GM20000 (cell line): ENCODE data around the gene H3-3A.
A peak's percentile ranks its signal among the peaks of the same experiment; 100 is the strongest.

ENCODE experiments used
- DNase-seq: peaks from one replicate; pipeline ENCODE4 v3.0.0; 2012; ENCODE audit warnings: low spot score
- TF ChIP-seq, protein P1 (sequence below): IDR thresholded peaks from 2 replicates; pipeline ENCODE4 v1.5.1; 2012; ENCODE audit warnings: mild to moderate bottlenecking, control low read depth; ENCODE audit errors: extremely low read depth, missing control alignments

The H3-3A gene

DNA sequence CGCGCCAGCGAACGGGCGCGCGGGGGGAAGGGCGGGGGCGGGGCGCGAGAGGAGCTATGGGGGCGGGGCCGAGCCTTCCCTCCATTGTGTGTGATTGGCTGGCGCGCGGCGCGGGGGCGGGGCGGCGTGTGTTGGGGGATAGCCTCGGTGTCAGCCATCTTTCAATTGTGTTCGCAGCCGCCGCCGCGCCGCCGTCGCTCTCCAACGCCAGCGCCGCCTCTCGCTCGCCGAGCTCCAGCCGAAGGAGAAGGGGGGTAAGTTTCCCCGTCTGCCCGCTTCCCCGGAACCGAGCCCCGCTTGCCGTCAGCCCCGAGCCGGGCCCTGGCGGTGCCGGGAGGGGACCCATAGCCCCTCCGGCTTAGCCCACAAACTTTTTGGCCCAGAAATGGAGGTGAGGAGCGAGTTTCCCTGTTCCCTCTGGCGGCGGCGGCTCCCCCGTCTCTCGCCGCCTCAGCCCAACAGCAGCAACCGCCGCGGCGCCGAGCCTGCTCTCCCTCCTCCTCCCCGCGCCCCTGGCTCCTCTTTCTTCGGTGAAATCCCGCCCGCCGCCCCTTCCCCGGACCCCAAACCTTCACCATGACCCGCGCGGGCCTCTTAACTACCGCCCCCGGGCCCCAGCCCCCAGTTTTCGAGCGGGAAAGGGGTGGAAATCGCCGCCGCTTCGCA lies at the start of gene H3-3A:
Gene H3-3A, plus strand, starts transcription at position 159 of the 666 bp plus-strand sequence. CDS start 1,636 bp downstream, outside the sequence.
- TF ChIP-seq, protein P1, sequence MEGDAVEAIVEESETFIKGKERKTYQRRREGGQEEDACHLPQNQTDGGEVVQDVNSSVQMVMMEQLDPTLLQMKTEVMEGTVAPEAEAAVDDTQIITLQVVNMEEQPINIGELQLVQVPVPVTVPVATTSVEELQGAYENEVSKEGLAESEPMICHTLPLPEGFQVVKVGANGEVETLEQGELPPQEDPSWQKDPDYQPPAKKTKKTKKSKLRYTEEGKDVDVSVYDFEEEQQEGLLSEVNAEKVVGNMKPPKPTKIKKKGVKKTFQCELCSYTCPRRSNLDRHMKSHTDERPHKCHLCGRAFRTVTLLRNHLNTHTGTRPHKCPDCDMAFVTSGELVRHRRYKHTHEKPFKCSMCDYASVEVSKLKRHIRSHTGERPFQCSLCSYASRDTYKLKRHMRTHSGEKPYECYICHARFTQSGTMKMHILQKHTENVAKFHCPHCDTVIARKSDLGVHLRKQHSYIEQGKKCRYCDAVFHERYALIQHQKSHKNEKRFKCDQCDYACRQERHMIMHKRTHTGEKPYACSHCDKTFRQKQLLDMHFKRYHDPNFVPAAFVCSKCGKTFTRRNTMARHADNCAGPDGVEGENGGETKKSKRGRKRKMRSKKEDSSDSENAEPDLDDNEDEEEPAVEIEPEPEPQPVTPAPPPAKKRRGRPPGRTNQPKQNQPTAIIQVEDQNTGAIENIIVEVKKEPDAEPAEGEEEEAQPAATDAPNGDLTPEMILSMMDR, result no peak
- DNase-seq, result peak; percentile 98

DNA sequence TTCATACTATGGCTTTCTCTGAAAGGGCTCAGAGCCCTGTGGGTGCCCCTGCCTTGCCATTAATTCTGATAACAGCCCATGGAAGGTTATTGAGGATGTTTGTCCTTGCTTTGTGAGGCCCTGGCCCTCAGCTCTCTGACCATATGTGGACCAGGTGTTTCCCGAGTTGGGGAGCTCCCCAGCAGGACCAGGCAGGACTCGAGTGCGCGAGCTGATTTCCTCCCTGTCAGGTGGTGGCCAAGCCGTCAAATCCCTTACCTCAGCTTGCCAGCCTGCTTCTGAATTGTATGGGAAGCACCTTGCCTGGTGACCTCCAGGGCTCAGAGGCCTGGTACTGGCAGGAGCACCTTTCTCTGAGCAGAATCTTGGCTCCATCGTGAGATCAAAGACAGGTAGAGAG lies 45.4 kb upstream of the H3-3A start:
- no peak for DNase-seq

DNA sequence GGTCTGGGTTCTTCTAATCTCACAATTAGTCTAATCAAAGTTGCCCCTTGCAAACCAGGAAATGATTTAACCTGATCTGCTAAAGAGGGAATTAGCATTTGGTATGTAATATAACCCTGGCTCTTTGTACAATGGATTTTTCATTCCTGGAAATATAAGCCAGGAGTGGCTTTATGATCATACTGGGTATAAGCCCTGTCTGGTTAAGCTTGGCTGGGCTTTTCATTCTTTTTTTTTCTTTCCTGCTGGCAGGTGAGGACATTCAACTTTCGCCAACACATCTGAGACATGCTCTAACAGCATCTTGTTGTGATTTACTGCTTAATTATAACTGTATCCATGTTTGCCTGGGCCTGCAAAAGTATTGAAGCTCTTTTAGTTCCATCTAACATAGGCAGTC lies 42.9 kb upstream of the H3-3A start:
- TF ChIP-seq, protein P1, result no peak
- DNase-seq, result no peak

More for the DNA sequence above, 45.4 kb upstream of the H3-3A start:
- TF ChIP-seq, protein P1, result no peak

DNA sequence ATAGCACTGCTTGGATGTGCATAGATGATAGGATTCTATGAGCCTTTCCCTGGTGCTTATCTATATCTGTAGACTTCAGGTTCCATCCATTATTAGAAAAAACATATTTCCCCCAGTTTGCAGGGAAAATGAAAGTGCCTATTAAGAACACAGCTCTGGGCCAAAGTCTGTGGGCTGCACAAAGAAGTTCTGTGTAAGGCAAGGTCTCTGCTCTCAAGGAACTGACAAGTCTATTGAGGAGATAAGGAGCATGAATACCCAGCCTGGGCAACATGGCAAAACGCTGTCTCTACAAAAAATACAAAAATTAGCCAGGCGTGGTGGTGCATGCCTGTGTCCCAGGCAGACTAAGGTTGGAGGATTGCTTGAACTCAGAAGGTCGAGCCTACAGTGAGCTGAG lies 41.1 kb upstream of the H3-3A start:
- TF ChIP-seq, protein P1, result no peak
- no peak for DNase-seq

DNA sequence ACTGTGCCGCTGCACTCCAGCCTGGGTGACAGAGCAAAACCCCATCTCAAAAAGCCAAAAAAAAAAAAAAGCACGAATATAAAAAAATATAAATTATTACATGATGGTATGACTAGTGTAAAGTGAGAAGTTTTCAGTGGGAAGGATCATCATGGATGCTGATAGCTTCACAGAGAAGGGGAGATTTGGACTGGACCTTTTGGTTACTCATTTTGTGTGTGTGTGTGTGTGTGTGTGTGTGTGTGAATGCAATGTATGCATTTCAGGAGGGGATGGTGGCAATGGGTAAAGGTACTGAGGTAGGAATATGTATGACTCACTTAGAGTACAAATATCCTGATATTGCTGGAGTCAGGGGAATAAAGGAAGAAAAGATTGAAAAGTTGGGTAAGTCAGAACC lies 40.7 kb upstream of the H3-3A start:
- TF ChIP-seq, protein P1, result no peak
- no peak for DNase-seq

DNA sequence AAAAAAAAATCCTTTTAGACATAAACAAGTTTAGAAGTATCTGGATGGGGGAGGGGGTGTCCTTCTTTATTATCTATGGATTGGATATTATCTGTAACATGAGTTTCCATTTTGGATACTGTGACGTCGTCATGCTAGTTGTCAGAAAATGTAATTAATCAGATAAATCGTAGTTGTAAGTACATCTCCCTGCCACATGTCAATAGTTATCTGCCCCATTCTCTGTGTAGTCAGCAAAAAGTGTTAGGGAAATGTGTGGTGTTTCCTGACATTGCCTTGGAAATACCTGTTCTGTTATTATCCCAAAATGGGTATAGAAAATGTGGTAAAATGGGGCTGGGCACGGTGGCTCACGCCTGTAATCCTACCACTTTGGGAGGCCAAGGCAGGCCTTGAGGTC lies 38.8 kb upstream of the H3-3A start:
- DNase-seq, result no peak
- TF ChIP-seq, protein P1, result no peak

DNA sequence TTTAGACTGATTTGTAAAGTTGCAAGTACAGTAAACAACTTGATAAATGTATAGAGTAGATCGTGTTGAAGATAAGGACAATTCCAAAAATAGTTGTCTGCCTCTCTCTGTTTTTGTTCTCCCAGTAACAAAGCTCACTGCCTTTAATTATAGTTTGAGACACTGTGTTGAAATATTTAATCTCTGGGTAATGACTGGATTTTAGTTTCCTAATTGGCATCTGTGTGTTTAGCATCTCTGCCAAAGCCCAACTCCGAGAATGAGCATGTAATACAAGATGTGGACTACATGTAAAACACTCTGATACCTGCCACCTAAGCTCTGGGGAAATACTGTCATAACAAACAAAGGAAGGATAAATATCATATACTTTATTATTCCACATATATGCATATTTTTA lies 35.7 kb upstream of the H3-3A start:
- no peak for DNase-seq
- TF ChIP-seq, protein P1, result no peak
